ENCODE measurements around the gene HAVCR2. TPM values are rescaled to one million over a fixed set of nuclear protein-coding genes. Genes with fewer than 3 reads are reported as not detected.

The HAVCR2 gene
- polyA plus RNA-seq, 1 donor, result 2.3 TPM

DNA sequence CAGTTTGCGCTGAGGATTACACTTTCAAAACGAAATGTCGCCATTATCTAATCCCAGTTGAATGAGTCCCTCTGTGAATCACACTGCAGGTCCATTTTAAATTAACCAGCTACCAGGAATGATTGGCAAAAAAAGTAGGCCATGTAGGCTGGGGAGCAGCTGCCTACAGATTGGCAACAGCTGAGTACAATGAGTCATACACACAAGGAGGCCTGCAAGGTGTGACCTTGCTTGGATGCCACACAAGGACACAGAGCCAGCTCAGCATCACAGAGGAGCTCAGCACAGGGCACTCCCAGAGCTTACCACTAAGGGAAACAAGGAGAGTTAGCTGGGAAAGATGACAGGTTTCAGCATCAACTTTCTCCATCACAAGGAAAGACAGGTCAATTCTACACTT is 62.8 kb downstream of the HAVCR2 start:
- no peak overlapping the region for H3K27ac ChIP-seq (ENCODE audit: low read length)
- peak; percentile 71 to 74 for DNase-seq
- no CpG with 5 or more reads among the region's 3 CpGs for WGBS (ENCODE audit: insufficient coverage, low lambda C conversion rate)

DNA sequence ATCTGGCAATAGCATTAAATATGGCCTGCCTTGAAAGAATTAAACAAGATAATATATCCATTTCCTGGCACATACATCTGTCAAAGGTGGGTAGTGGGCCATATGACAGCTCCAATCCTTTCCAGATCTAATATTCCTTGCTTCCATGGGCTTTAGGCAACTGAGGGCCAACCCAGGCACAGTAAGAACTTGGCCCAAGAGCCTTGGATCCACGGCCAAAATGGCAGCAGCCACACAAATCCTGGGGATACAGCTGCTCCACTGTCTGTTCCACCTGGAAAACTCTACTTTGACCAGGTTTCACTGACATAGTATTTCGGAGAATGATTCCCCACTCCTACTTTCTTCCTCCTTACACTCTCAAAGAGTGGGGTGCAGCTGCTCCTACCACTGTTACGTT is 63.2 kb downstream of the HAVCR2 start:
- no peak overlapping the region for H3K4me3 ChIP-seq (ENCODE audit: low read length)
- H3K27ac ChIP-seq (ENCODE audit: low read length), result no peak overlapping the region
- H3K9me3 ChIP-seq (ENCODE audit: control insufficient read depth, low read depth, low read length), result no peaks in the 10 kb centered on the region
- no peaks in the 10 kb centered on the region for H3K36me3 ChIP-seq (ENCODE audit: control insufficient read depth, insufficient read depth, low read length)
- H3K4me1 ChIP-seq (ENCODE audit: control insufficient read depth, insufficient read depth, low read length), result peaks cover 14% of the 10 kb centered on the region
- no peak for DNase-seq
- WGBS (ENCODE audit: insufficient coverage, low lambda C conversion rate), result 100% methylated on average over 2 of the region's 3 CpGs
- no peaks in the 10 kb centered on the region for H3K27me3 ChIP-seq (ENCODE audit: control insufficient read depth, insufficient read depth, low read length)

More for the DNA sequence above, 62.8 kb downstream of the HAVCR2 start:
- Histone ChIP-seq H3K27me3 (ENCODE audit: control insufficient read depth, insufficient read depth, low read length) (no peaks in the 10 kb centered on the region), H3K4me1 (ENCODE audit: control insufficient read depth, insufficient read depth, low read length) (peaks cover 14% of the 10 kb centered on the region), H3K4me3 (ENCODE audit: low read length) (no peak overlapping the region), H3K9me3 (ENCODE audit: control insufficient read depth, low read depth, low read length) (no peaks in the 10 kb centered on the region), H3K36me3 (ENCODE audit: control insufficient read depth, insufficient read depth, low read length) (no peaks in the 10 kb centered on the region)

DNA sequence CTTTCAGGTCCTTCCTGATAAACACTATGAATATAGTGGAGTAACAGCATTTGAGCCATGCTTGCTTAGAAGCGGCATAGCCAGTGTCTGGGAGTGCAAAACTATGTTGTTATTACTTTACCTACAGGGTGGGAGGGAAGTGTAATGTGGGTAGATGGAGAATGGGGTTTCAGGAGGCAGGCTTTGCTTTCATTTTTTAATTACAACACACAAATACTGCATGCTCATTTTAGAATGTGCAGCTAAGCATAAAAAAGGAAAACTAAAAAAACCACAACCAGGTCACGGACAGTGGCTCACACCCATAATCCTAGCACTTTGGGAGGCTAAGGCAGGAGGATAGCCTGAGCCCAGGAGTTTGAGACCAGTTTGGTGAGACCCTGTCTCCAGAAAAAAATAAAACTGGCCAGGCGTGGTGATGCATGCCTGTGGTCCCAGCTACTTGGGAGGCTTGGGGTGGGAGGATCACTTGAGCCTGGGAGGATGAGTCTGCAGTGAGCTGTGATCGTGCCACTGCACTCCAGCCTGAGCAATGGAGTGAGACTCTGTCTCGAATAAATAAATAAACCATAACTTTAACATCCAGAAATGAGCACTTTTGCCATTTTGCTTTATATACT is 70.2 kb downstream of the HAVCR2 start:
- no peak for DNase-seq
- Histone ChIP-seq H3K27me3 (ENCODE audit: control insufficient read depth, insufficient read depth, low read length) (no peaks in the 10 kb centered on the region), H3K36me3 (ENCODE audit: control insufficient read depth, insufficient read depth, low read length) (no peaks in the 10 kb centered on the region), H3K27ac (ENCODE audit: low read length) (no peak overlapping the region), H3K4me3 (ENCODE audit: low read length) (no peak overlapping the region), H3K9me3 (ENCODE audit: control insufficient read depth, low read depth, low read length) (no peaks in the 10 kb centered on the region), H3K4me1 (ENCODE audit: control insufficient read depth, insufficient read depth, low read length) (no peaks in the 10 kb centered on the region)
- WGBS (ENCODE audit: insufficient coverage, low lambda C conversion rate), result 80% methylated on average over 1 of the region's 5 CpGs

Other genes with a start within 250 kb of the HAVCR2 start
- gene TIMD4, start 145.8 kb downstream of the HAVCR2 start, polyA plus RNA-seq, result 1.5 TPM
- gene HAVCR1, start 49.9 kb downstream of the HAVCR2 start, polyA plus RNA-seq, result 0.48 TPM
- gene MED7, start 33.8 kb upstream of the HAVCR2 start, polyA plus RNA-seq, result 15.1 TPM
- gene GARIN3, start 57.2 kb upstream of the HAVCR2 start, polyA plus RNA-seq, result not detected
- 1.5 TPM for gene ITK, start 71.8 kb upstream of the HAVCR2 start, polyA plus RNA-seq
- 27.9 TPM for gene CYFIP2, start 157.1 kb upstream of the HAVCR2 start, polyA plus RNA-seq

Data from large intestine (tissue), 3 donors.